ENCODE results near the gene ST6GALNAC3. TPM values are rescaled to one million over a fixed set of nuclear protein-coding genes. Genes with fewer than 3 reads are reported as not detected.

The ST6GALNAC3 gene
- total and polyA plus RNA-seq, 2 experiments from 2014 or later: 29.4 to 33.3 TPM

DNA sequence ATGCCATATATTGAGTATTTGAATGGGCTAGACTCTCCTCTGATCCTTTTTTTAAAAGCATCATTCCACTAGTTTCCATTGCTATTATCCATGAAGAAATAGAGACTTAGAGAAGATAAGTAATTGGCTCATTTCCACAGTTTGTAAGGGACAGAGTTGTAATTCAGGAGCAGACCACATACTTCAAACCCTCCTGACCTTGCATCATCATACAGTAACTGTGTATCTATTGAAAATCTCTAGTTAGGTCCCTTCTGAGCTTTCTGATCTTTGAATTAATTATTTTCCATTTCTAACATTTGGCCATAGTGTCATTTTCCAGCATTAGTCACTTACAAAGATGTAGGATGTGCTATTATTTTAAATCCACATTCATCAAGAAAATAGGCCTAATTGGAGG is 406.3 kb downstream of the ST6GALNAC3 start:
- Histone ChIP-seq H3K36me3 (replicated peaks; ENCODE audit: insufficient read depth, low read depth) (no peaks in the 10 kb centered on the region), H3K9me3 (ENCODE audit: low read depth) (no peaks in the 10 kb centered on the region), H3K27ac (no peak overlapping the region), H2AFZ (no peak overlapping the region), H3K4me1 (ENCODE audit: insufficient read depth) (no peaks in the 10 kb centered on the region), H3K9me2 (replicated peaks; ENCODE audit: insufficient read depth) (no peaks in the 10 kb centered on the region), H3K27me3 (no peaks in the 10 kb centered on the region), H3K4me2 (no peak overlapping the region), H4K20me1 (ENCODE audit: insufficient read depth, poor library complexity, severe bottlenecking) (no peaks in the 10 kb centered on the region), H3K4me3 (no peak overlapping the region), H3K79me2 (no peaks in the 10 kb centered on the region)
- no peak for DNase-seq (ENCODE audit: low spot score)
- no peak for TF ChIP-seq EZH2phosphoT487 (IDR thresholded peaks at IDR 0.05; ENCODE audit: low read depth, severe bottlenecking, unreplicated experiment)
- no peak for TF ChIP-seq EZH2 (IDR thresholded peaks at IDR 0.05; ENCODE audit: borderline replicate concordance)
- TF ChIP-seq, protein P1, sequence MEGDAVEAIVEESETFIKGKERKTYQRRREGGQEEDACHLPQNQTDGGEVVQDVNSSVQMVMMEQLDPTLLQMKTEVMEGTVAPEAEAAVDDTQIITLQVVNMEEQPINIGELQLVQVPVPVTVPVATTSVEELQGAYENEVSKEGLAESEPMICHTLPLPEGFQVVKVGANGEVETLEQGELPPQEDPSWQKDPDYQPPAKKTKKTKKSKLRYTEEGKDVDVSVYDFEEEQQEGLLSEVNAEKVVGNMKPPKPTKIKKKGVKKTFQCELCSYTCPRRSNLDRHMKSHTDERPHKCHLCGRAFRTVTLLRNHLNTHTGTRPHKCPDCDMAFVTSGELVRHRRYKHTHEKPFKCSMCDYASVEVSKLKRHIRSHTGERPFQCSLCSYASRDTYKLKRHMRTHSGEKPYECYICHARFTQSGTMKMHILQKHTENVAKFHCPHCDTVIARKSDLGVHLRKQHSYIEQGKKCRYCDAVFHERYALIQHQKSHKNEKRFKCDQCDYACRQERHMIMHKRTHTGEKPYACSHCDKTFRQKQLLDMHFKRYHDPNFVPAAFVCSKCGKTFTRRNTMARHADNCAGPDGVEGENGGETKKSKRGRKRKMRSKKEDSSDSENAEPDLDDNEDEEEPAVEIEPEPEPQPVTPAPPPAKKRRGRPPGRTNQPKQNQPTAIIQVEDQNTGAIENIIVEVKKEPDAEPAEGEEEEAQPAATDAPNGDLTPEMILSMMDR (IDR thresholded peaks at IDR 0.05; ENCODE audit: poor library complexity): no peak

DNA sequence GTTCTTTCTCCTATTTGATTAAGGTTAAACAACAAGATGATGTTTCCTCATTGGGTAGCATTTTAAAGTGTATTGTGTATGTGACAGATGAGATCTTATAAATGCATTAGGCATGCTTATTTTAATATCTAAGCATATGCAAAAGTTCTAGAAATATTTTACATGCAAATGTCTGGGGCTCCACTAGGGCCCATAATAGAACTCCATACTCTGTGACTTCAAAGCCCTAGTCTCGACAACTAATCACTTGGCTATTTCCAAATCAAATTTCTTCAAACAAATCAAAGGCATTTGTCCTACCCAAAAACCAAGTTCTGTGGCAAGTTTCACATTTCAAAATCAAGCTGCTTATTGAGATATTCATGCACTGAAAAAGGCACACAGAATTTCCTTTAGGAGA is 407.1 kb downstream of the ST6GALNAC3 start:
- Histone ChIP-seq H3K79me2 (no peaks in the 10 kb centered on the region), H2AFZ (no peak overlapping the region), H3K9me2 (replicated peaks; ENCODE audit: insufficient read depth) (no peaks in the 10 kb centered on the region), H3K4me3 (no peak overlapping the region), H3K27ac (no peak overlapping the region), H3K36me3 (replicated peaks; ENCODE audit: insufficient read depth, low read depth) (no peaks in the 10 kb centered on the region), H4K20me1 (ENCODE audit: insufficient read depth, poor library complexity, severe bottlenecking) (no peaks in the 10 kb centered on the region), H3K27me3 (no peaks in the 10 kb centered on the region), H3K9me3 (ENCODE audit: low read depth) (no peaks in the 10 kb centered on the region), H3K4me1 (ENCODE audit: insufficient read depth) (no peaks in the 10 kb centered on the region), H3K4me2 (no peak overlapping the region)
- TF ChIP-seq EZH2phosphoT487 (IDR thresholded peaks at IDR 0.05; ENCODE audit: low read depth, severe bottlenecking, unreplicated experiment): no peak
- TF ChIP-seq EZH2 (IDR thresholded peaks at IDR 0.05; ENCODE audit: borderline replicate concordance): no peak
- TF ChIP-seq, protein P1 (IDR thresholded peaks at IDR 0.05; ENCODE audit: poor library complexity): no peak
- no peak for DNase-seq (ENCODE audit: low spot score)
- 92% methylated on average over 1 of the region's 1 CpG for WGBS (ENCODE audit: low lambda C conversion rate, missing lambda C conversion rate)

DNA sequence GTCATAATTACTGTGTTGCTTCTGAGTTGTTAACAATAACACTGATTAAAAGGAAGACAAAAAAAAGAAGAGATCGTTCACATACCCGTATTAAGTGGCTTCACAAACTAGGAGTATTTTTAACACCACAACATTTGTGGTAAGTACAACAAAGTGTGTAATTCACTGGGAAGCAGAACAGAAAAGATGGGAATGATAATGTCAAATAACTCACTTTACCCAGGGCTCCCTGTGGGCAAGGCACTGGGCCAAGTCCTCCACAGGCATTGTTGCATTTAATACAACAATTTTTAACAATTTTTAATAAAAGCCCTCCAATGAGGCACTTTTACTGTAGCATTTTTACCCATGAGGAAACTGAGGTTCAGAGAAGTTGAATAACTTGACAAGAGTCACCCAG is 407.7 kb downstream of the ST6GALNAC3 start:
- no peak overlapping the region for H3K4me3 ChIP-seq
- TF ChIP-seq EZH2phosphoT487 (IDR thresholded peaks at IDR 0.05; ENCODE audit: low read depth, severe bottlenecking, unreplicated experiment) (no peak), EZH2 (IDR thresholded peaks at IDR 0.05; ENCODE audit: borderline replicate concordance) (no peak)
- TF ChIP-seq, protein P1 (IDR thresholded peaks at IDR 0.05; ENCODE audit: poor library complexity): no peak
- no peaks in the 10 kb centered on the region for H3K4me1 ChIP-seq (ENCODE audit: insufficient read depth)
- H3K79me2 ChIP-seq: no peaks in the 10 kb centered on the region
- WGBS (ENCODE audit: low lambda C conversion rate, missing lambda C conversion rate): 92% methylated on average over 2 of the region's 2 CpGs
- no peaks in the 10 kb centered on the region for H3K27me3 ChIP-seq
- no peak overlapping the region for H2AFZ ChIP-seq
- H3K36me3 ChIP-seq (replicated peaks; ENCODE audit: insufficient read depth, low read depth): no peaks in the 10 kb centered on the region
- no peak overlapping the region for H3K27ac ChIP-seq
- no peak for DNase-seq (ENCODE audit: low spot score)
- no peaks in the 10 kb centered on the region for H3K9me2 ChIP-seq (replicated peaks; ENCODE audit: insufficient read depth)
- H3K9me3 ChIP-seq (ENCODE audit: low read depth): no peaks in the 10 kb centered on the region
- H3K4me2 ChIP-seq: no peak overlapping the region
- H4K20me1 ChIP-seq (ENCODE audit: insufficient read depth, poor library complexity, severe bottlenecking): no peaks in the 10 kb centered on the region

DNA sequence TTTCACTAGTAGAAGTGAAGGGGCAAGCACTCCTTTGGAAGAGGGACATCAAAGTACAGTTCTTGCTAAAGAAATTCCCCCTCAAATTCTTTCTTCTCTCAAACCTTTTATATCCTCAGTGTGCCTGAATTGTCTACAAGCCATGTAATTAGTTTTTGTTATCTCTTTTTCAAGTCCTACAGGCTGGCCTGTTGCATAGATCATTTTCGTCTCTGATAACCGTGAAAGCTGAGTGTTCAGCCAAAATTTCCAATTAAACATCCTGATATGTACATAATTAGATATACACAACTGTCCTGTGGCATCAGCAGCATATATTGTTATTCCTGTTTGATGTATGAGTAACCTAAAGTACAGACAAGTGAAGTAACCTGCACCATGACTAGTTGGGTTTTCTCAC is 417.2 kb downstream of the ST6GALNAC3 start:
- Histone ChIP-seq H3K36me3 (replicated peaks; ENCODE audit: insufficient read depth, low read depth) (no peaks in the 10 kb centered on the region), H3K27me3 (no peaks in the 10 kb centered on the region), H4K20me1 (ENCODE audit: insufficient read depth, poor library complexity, severe bottlenecking) (no peaks in the 10 kb centered on the region), H3K79me2 (no peaks in the 10 kb centered on the region), H3K4me2 (no peak overlapping the region), H3K9me2 (replicated peaks; ENCODE audit: insufficient read depth) (no peaks in the 10 kb centered on the region), H3K9me3 (ENCODE audit: low read depth) (no peaks in the 10 kb centered on the region), H3K4me1 (ENCODE audit: insufficient read depth) (no peaks in the 10 kb centered on the region), H3K4me3 (no peak overlapping the region), H2AFZ (no peak overlapping the region), H3K27ac (no peak overlapping the region)
- WGBS (ENCODE audit: low lambda C conversion rate, missing lambda C conversion rate): 93% methylated on average over 2 of the region's 2 CpGs
- no peak for DNase-seq (ENCODE audit: low spot score)
- TF ChIP-seq EZH2 (IDR thresholded peaks at IDR 0.05; ENCODE audit: borderline replicate concordance): no peak
- TF ChIP-seq, protein P1 (IDR thresholded peaks at IDR 0.05; ENCODE audit: poor library complexity): no peak

Data from hepatocyte (in vitro differentiated cells).